ENCODE data around the gene MCAM.

MCAM gene

DNA sequence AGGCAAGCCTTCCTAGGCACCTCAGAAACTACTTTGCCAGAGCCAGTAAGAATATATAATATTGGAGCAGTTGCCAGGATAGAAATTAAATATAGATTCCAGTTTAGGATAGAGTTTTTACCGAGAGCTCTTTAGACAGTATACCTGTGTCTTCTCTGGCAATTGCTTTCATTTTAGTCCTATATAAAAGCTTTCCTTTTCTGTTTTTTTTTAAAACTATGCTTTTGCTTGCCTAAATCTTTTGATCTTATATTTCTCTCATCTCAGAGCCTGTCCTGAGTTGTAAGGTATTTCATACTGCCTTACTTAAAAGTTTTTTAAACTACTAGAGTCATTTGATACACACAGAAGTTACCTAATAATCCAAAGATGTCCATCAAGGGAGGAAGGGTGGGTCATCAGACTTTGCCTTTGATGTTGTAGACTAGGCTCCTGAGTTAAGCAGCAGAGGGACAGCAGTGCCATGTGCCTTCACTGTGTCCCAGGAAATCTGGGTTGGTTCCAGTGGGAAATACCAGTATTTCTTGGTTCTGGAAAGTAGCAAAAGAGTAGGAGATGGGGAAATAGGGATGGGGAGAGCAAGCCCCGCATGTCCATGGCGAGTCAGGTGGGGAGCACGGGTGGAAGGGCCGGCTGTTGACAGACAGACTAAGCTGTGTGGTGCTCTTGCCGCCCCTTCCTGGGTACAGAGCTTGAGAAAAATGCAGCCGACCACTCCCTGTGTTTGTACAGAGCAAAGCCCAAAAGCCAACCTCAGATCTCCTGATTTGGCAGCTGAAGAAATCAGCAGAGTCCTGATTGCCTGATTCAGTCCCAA, 11.2 kb downstream of the MCAM start:
- no peak for DNase-seq

DNA sequence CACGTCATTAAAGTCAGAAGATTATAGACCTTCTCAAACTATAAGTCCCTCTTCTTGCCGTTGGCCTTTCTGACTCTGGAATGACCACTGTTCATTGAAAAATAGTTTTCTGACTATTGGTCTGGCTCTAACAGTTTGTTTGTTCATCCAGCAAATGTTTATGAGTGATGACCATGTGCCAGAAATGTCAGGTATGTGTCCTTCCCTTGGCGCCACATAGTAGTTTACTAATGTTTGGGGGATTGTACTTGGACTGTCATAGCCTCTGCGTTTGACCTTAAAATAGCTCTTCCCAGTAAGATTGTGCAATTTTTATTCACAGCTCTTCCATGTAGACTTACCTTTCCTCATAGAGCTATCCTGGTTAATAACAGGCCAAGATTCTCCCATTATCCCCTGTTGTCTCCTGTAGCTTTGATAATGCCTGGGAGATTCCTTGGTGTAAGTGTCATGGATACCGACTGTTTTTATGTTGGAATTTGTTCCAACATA, 13.7 kb downstream of the MCAM start:
- DNase-seq = no peak

DNA sequence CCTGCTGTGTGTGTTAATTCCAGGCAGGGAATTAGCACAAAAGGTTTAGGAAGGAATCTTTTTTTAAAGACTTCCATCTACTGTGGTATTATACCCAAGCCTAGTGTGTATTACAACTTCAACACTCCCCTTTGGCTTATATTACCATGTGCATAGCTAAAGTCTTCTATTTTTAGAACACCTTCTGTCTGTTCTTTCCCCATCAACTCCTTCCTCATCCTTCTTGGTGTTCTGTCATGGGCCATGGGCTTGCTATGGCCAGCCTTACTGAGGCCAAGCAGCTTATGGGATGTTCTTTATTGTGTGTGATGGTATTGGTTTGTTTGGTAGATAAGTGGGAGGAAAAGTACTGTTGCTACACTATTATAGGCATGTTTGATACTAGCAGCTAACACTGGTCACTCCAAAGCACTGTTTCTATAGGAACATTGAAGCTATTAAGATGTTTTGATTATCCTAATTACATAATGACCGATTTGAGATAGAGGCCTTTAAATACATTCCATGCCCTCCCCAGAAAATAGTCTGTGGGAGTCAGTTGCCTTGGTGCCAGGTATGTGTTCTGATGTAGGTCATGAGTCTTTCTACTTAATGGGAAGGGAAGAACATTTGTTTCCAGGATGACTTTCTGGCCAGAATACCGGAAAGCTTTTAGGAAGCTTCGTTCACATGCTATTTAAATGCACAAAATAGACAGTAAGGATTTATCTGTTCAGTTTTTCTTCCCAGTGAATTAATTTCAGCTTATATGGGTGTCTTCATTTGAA, 16.5 kb downstream of the MCAM start:
- no peak for DNase-seq

DNA sequence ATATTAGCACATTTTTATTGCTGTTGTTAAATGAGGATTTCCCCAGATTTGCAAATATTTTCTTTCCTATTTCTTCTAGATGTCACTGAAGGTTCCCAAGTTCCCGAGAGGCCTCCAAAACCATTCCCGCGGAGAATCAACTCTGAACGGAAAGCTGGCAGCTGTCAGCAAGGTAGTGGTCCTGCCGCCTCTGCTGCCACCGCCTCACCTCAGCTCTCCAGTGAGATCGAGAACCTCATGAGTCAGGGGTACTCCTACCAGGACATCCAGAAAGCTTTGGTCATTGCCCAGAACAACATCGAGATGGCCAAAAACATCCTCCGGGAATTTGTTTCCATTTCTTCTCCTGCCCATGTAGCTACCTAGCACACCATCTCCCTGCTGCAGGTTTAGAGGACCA, 17.5 kb downstream of the MCAM start:
- DNase-seq = no peak

DNA sequence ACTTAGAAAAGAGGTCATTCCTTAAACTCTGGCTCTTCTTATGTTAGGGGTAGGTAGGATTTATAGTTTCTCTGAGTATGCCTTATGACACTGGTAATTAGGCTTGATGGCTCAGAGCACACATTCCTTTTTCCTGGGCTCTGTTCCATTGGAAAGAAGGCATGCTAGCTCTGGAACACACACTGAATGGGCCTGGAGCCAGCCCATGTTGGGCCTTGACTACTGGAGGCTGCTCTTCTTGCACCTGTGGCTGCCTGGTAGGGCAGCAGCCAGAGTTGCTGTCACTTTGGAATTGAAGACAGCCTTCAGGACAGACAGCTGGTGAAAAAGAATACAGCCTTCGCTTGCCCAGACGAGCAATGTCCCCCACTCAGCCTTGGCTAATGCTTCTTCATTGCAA, 18.2 kb downstream of the MCAM start:
- no peak for DNase-seq

DNA sequence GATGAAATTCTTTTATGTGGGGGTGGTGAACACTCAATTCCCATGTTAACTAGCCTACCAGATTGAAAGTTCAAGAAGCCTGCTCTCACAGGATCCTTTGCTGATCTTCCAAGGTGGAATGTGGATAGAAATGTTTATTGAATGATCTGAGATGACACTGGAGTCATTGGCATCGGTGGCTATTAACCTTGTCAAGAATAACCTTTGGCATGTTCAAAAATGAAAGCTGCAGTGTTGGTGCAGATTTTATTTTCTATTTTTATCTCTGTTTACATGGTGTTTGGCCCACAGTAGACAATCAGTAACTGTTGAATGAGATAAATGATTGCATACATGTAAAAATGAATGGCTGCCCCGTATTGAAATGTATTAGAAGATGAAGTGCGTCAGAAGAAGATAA, 19.0 kb downstream of the MCAM start:
- no peak for DNase-seq

DNA sequence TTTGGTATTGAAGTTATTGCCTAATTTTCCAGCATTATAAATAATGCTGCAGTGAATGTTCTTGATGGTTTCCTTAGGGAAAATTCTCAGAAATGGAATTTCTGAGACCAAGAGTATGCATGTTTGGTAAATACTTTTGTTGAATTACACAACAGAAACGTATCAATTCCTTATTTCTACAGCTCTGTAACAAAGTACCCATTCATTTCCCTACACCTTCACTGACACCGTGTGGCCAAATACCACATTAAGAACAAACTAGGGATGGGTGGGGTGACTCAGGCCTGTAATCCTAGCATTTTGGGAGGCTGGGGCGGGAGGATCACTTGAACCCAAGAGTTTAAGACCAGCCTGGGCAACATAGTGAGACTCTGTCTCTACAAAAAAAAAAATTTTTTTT, 21.8 kb downstream of the MCAM start:
- DNase-seq = peak; percentile 29

DNA sequence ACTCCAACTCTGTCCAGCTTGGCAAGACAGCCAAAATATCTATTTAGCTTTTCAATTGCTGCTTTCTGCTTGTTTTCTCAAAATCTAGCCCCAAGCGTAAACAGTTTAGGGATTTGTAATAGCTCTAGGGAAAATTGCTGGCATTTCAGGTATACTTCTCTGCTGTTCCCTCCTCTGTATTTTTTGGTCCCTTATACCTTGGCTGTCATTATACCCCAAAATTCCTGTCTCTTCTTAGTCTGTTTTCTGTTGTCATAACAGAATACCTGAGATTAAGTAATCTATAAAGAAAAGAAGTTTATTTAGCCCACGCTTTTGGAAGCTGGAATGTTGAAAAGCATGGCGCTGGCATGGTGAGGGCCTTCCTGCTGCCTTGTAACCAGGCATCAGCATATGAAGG, 23.5 kb downstream of the MCAM start:
- no peak for DNase-seq

DNA sequence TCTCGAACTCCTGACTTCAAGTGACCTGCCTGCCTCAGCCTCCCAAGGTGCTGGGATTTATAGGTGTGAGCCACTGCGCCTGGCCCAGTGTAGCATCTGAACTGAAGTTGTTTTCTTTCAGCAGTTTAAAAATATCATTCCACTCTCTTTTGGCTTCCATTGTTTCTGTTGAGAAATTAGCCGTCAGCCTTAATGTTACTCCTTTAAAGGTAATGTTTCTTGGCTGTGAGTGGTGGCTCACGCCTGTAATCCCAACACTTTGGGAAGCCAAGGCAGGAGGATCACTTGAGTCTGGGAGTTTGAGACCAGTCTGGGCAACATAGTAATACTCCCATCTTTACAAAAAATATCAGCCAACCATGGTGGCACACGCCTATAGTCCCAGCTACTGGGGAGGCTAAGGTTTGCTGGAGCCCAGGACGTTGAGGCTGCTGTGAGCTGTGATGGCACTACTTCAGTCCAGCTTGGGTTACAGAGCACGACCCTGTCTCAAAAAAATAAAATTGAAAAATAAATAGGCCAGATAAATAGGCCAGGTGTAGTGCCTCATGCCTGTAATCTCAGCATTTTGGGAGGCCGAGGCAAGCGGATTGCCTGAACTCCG, 25.9 kb downstream of the MCAM start:
- no peak for DNase-seq

DNA sequence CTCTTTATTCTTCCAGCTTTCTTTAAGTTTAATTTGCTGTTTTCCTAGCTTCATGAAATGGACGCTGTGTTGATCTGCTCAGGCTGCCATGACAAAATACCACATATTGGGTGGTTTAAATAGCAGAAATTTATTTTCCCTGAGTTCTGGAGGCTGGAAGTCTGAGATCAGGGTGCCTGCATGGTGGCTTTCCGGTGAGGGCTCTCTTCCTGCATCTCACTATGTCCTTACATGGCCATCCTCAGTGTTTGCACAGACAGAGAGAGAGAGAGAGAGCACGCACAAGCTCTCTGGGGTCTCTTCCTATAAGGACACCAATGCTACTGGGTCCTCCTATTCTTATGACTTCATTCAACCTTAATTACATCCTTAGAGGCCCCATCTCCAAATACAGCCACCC, 28.7 kb downstream of the MCAM start:
- no peak for DNase-seq

DNA sequence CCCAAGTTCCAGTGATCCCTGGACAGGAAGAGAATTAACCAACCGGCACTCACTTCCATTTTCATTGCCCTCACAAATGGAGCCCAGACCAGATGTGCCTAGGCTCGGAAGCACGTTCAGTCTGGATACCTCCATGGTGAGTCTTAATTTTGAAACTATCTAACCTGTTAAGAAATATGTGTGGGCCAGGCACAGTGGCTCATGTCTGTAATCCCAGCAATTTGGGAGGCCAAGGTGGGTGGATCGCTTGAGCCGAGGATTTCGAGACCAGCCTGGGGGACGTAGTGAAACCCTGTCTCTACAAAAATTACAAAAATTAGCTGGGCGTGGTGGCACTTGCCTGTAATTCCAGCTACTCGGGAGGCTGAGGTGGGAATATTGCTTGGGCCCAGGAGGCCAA, 31.5 kb downstream of the MCAM start:
- DNase-seq = no peak

DNA sequence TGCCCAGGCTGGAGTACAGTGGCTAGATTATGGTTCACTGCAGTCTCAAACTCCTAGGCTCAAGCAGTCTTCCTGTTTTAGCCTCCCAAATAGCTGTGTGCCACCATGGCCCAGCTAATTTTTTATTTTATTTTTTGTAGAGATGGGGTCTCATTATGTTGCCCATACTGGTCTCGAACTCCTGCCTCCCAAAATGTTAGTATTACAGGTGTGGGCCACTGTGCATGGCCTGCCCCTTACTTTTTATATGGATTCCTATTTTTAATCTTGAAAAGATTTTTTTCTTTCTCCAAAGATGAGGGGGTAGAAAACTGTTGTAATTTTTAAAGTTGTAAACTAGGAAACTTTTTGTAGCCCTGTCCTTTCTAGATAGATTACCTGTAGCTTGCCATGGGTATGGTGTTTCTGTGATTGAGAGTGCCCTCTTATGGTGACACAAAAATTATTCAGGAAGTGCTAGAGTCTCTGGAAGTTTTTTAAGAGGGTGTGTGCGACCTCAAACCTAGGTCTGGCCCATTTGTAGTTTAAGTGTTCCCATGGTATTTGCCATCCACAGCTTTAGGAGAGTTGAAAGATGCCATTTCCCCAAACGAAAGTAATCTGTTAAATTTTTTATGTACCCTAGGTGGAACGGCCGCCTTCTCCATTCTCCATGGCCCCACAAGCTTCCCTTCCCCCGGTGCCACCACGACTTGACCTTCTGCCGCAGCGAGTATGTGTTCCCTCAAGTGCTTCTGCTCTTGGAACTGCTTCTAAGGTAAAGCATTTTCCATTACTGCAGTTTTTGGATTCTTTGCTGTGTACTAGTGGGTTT, 32.4 kb downstream of the MCAM start:
- peak; percentile 48 for DNase-seq

DNA sequence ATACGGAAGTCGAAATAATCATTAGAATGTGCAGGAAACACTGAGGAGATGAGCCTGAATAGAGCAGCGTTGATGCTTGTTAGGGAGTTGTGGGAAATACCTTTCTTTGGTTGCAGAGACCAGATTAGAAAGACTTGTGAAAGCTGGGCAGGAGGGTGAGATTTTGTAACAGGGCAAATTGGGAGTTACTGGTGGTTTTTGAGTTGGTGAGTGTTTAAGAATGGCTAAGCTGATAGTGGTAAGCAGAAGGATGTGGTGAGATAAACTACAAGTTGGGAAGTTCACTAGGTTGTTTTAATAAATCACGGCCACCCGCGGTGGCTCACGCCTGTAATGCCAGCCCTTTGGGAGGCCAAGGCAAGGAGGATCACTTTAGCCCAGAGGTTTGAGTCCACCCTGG, 34.4 kb downstream of the MCAM start:
- DNase-seq = no peak

DNA sequence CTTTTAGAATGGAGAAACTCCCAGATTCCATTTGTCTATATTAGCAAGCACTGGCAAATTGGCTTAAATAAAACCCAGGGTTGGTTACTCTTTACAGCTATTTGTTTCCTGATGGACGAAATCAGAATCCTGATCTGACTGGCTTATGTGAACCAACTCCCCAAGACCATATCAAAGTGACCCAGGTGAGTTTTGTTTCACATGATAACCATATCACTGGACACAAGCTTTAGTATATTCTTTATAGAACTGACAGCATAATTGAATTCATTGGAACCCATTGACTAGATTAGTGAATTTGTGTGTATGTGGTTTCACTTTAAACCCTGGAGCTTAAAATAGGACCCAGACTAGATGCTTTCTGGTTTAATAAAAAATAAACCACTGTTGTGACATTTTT, 39.3 kb downstream of the MCAM start:
- DNase-seq = no peak

DNA sequence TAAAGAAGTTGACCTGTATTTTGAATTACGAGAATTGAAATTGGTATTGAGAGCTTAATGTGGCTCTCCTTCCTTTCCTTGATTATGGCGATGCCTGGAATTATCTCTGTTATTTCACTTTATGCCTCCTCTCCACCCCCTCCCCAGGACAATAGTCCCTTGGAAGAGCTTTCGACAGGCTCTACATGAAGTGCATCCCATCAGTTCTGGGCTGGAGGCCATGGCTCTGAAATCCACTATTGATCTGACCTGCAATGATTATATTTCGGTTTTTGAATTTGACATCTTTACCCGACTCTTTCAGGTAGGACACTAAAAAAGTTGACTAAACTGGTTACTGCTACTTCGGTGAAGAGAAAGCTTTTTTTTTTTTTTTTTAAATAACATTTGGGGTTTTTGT, 43.2 kb downstream of the MCAM start:
- no peak for DNase-seq

DNA sequence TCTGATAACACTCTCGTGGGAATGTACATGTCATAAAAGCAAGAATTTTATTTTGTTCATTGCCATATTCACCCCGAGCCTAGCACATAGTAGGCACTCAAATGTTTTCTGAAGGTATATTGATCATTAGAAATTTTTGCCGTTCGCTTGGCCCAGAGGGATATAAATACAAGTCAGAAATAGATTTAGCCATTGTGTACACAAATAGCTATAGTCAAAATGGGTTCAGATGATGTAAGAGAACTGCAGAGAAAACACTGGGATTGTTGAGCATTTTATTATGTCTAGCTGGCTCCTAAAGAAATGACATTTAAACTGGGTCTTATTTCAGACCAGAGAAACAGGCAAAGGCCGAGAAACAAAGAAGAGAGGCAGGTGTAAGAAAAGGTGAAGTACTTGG, 49.3 kb downstream of the MCAM start:
- no peak for DNase-seq

DNA sequence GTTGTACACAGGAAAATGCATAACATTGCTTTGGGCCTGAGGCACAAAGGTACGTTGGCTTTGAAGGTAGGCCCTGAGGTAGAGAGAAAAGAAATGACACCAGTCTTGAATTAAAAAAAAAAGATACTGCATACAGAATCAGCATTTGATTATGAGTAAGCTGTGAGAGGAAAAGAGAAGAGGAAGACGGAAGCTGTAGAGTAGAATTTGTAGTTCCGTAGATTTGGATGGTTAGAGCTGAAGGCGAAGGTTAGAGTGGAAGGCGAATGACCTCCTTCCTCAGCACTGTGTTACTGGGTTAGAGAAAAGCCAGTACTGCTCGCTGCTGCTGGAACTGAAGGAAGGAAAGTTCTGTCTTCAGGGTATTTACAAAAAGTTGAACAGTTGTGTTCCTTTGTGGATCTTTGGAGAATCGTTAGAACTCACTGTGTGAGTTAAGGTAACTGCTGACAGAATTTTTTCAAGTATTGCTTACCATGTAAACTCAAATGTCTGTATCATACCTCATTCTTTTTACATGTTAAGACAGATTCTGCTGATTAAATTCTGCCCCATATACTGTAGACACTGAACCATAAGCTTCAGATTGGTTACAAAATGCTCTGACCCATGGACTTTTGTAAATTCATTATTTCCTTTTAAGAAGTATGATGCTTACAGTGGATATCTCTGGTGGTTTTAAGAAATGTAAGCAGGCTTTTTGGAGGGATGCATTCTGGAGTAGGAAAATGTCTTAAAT, 50.2 kb downstream of the MCAM start:
- no peak for DNase-seq

DNA sequence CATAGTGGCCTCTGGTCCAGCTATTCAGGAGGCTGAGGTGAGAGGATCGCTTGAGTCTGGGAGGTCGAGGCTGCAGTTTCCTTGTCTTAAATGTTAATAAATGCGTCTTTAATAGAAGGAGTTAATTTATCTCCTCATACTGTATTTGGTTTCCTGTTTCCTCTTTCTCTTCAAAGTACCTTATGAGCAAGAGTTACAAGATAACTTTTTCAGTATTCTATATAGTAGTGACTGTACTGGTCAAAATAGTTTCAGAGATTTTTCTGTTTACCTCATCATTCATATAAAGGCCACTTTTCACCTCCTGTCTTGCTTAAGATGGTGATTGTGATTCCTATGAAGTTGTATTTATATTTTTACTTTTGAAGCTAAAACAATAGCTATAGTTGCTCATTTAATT, 50.9 kb downstream of the MCAM start:
- DNase-seq = no peak

DNA sequence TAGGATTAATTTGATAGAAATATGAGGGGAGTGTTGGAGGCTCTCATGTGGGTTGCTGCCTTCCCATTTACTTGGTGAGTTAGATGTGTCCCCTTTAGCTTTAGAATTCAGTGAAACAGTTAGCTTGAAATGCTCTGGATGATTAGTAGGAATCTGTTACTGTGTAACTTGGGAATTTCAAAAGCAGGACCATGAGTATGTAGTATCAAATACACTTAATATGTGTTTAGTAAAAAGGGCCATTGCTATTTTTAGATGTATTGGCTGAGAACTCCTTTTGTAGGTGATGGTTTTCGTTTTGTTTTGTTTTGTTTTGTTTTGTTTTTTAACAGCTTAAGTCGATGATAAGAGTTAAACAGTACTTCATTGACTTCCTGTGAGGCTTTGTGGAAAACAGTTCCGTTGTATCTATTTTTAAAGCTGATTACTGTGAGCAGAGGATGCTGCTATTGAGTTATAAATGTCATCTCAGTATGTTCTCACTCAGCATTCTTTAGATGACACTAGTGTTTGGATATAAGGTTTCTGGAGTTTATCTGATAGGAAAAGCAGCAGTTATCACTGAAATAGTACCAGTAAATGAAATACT, 53.5 kb downstream of the MCAM start:
- peak; percentile 4 for DNase-seq

DNA sequence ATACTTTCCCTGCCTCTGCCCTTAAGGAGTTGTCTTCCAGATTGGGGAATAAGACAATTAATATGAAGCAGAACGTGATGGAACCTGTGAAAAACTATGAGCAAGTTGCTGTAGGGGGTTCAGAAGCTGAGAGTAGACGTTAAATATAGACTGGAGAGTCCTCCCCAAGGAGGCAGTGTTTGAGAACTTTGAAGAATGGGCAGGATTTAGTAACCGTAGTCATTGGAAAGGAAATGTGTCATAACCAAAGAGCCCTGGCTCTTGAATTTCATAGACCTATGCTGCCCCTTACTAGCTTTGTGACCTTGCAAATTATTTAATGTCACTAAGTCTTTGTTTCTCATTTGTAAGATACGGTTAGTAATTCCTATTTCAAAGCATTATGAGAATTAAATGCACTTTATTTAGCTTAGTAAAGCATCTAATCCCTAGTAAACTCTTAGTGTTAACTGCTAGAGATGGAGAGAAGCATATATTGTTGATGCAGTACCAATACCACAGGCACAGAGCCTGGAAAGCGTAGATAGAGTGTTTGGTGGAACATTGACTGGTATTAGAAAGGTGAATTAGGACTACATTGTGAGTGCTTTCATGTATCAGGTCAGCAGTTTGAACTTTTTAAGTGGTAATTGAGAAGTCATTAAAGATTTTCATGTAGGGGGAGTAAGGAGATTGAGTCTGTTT, 54.1 kb downstream of the MCAM start:
- DNase-seq = peak; percentile 53

DNA sequence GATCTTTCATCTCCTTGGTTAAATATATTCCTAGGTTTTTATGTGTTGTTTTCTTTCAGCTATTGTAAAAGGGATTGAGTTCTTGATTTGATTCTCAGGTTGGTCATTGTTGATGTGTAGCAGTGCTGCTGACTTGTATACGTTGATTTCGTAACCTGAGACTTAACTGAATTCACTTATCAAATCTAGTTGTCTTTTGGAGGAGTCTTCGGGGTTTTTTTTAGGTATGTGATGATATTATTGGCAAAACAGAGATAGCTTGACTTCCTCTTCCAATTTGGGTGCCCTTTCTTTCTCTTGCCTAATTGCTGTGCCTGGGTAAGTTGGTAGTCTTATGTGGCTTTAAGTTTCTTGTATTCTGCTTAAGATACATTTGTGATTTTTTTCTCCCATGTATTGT, 57.9 kb downstream of the MCAM start:
- no peak for DNase-seq

Data from fibroblast of skin of right quadriceps (primary cell).